B cell (primary cell): Measurements from ENCODE around the gene RECK.

Experiments used
- CTCF ChIP-seq: fragments of 200-600 bp; IDR thresholded peaks from one replicate; pipeline ENCODE4 v1.8.0; 2022; ENCODE audit warnings: antibody characterized with exemption, mild to moderate bottlenecking
- EZH2 ChIP-seq: IDR thresholded peaks from 2 replicates; pipeline ENCODE4 v1.6.1; 2012; ENCODE audit warnings: borderline replicate concordance, low read depth, mild to moderate bottlenecking, moderate library complexity, low read length; ENCODE audit not compliant: insufficient read depth, poor library complexity, severe bottlenecking

GRCh38 chr9:36151316-36152210 lies 114.8 kb downstream of the RECK start:
- TF ChIP-seq CTCF (no peak), EZH2 (no peak)
